OCI-LY1 (cell line): ENCODE measurements around the gene OAF.

ENCODE experiments used
- H2AFZ ChIP-seq: fragments of 200-600 bp; sonication (generic), shearing (Covaris generic); 2 replicates; pipeline ENCODE4 v1.6.0; 2014; ENCODE audit warnings: antibody characterized with exemption, mild to moderate bottlenecking, low read length
- H3F3A ChIP-seq: fragments of 200-600 bp; sonication (generic), shearing (Covaris generic); 2 replicates; pipeline ENCODE4 v1.6.0; 2014; ENCODE audit warnings: mild to moderate bottlenecking, antibody characterized with exemption, low read length, moderate library complexity; ENCODE audit not compliant: insufficient read depth
- H3K27ac ChIP-seq: fragments of 200-600 bp; sonication (generic); 2 replicates; pipeline ENCODE4 v1.5.1; 2014; ENCODE audit warnings: low read length, mixed run types, mild to moderate bottlenecking, low read depth; ENCODE audit not compliant: poor library complexity, severe bottlenecking
- H3K27me3 ChIP-seq: fragments of 200-600 bp; sonication (generic); 2 replicates; pipeline ENCODE4 v1.6.0; 2014; ENCODE audit warnings: antibody characterized with exemption, mild to moderate bottlenecking, low read length, moderate library complexity; ENCODE audit not compliant: insufficient read depth
- H3K36me3 ChIP-seq: fragments of 200-600 bp; sonication (generic); 2 replicates; pipeline ENCODE4 v1.6.1; 2014; ENCODE audit warnings: mild to moderate bottlenecking, antibody characterized with exemption, low read length, moderate library complexity, mixed read lengths; ENCODE audit not compliant: insufficient read depth
- H3K4me1 ChIP-seq: fragments of 200-600 bp; sonication (generic); 2 replicates; pipeline ENCODE4 v1.5.1; 2014; ENCODE audit warnings: mild to moderate bottlenecking, low read length, moderate library complexity; ENCODE audit not compliant: insufficient read depth, severe bottlenecking
- H3K4me2 ChIP-seq: fragments of 200-600 bp; sonication (generic), shearing (Covaris generic); 2 replicates; pipeline ENCODE4 v1.6.1; 2014; ENCODE audit warnings: low read length
- H3K4me3 ChIP-seq: fragments of 200-600 bp; sonication (generic); 2 replicates; pipeline ENCODE4 v1.5.1; 2014; ENCODE audit warnings: low read length, low read depth, mild to moderate bottlenecking, mixed read lengths; ENCODE audit not compliant: poor library complexity, severe bottlenecking
- H3K79me2 ChIP-seq: fragments of 200-600 bp; shearing (Covaris generic); 2 replicates; pipeline ENCODE4 v1.6.1; 2016; ENCODE audit warnings: mixed run types, low read length, mixed read lengths; ENCODE audit not compliant: insufficient read depth
- H3K9ac ChIP-seq: fragments of 200-600 bp; sonication (generic), shearing (Covaris generic); 2 replicates; pipeline ENCODE4 v1.6.1; 2014; ENCODE audit warnings: mild to moderate bottlenecking, low read length, mixed read lengths
- H3K9me2 ChIP-seq: fragments of 200-600 bp; sonication (generic), shearing (Covaris generic); 2 replicates; pipeline ENCODE4 v1.6.1; 2014; ENCODE audit warnings: low read depth, mild to moderate bottlenecking, low read length, mixed read lengths
- H3K9me3 ChIP-seq: fragments of 200-600 bp; shearing (Covaris generic); 2 replicates; pipeline ENCODE4 v1.6.1; 2014; ENCODE audit warnings: low read length, mixed read lengths
- H4K20me1 ChIP-seq: fragments of 200-600 bp; sonication (generic), shearing (Covaris generic); 2 replicates; pipeline ENCODE4 v1.6.0; 2016; ENCODE audit warnings: mild to moderate bottlenecking, low read length; ENCODE audit not compliant: insufficient read depth
- EZH2 ChIP-seq: fragments of 200-600 bp; sonication (generic), shearing (Covaris generic); IDR thresholded peaks from 2 replicates; pipeline ENCODE4 v1.8.0; 2017; ENCODE audit warnings: borderline replicate concordance, mixed run types, mild to moderate bottlenecking, antibody characterized with exemption, low read length, moderate library complexity, mixed read lengths
- TF ChIP-seq, protein P1 (sequence below): fragments of 200-600 bp; sonication (generic), shearing (Covaris generic); IDR thresholded peaks from 2 replicates; pipeline ENCODE4 v1.5.1; 2017; ENCODE audit warnings: mild to moderate bottlenecking, antibody characterized with exemption, low read length, moderate library complexity, mixed read lengths

The OAF gene

DNA sequence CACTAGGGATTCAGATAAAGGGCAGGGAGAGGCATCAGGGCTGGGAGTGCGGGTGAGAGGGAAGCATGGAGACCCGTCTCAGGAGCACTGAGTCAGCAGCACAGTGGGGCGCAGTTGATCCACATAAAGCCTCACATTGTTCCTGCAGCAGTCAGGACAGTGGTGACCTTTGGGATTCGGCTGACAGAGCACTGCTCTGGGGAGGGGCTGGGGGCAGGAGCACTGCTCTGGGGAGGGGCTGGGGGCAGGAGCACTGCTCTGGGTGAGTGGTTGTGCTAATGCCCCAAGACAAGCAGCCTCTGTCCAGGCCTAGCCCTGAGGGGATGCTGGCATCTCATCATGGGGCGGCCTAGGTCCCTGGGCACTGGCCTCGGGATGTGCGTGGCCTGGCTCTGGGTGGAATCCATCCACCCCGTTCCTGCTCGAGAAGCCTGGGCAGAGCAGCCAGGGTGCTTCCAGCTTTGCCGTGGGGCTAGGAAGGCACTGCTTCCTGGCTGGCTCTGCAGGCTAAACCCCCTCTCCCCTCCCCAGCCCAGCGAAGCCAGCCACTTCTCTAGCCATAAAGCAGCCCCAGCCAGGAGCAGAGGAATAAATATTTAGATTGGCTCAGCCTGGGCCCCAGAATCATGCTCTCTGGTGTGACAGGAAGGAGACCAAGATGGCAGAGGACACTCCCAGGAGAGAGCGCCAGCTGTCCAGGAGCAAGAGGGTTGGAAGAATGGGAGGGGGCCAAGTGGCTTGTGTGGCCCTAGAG, 7.3 kb downstream of the OAF start:
- no peak overlapping the region for H2AFZ ChIP-seq
- no peak overlapping the region for H3K27ac ChIP-seq
- no peak overlapping the region for H3K9ac ChIP-seq
- H3K9me2 ChIP-seq: no peaks in the 10 kb centered on the region
- no peak overlapping the region for H3K4me3 ChIP-seq
- TF ChIP-seq, protein P1, sequence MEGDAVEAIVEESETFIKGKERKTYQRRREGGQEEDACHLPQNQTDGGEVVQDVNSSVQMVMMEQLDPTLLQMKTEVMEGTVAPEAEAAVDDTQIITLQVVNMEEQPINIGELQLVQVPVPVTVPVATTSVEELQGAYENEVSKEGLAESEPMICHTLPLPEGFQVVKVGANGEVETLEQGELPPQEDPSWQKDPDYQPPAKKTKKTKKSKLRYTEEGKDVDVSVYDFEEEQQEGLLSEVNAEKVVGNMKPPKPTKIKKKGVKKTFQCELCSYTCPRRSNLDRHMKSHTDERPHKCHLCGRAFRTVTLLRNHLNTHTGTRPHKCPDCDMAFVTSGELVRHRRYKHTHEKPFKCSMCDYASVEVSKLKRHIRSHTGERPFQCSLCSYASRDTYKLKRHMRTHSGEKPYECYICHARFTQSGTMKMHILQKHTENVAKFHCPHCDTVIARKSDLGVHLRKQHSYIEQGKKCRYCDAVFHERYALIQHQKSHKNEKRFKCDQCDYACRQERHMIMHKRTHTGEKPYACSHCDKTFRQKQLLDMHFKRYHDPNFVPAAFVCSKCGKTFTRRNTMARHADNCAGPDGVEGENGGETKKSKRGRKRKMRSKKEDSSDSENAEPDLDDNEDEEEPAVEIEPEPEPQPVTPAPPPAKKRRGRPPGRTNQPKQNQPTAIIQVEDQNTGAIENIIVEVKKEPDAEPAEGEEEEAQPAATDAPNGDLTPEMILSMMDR: no peak
- no peak for TF ChIP-seq EZH2
- no peaks in the 10 kb centered on the region for H3K4me1 ChIP-seq
- H4K20me1 ChIP-seq: no peaks in the 10 kb centered on the region
- H3K9me3 ChIP-seq: no peaks in the 10 kb centered on the region
- H3K36me3 ChIP-seq: no peaks in the 10 kb centered on the region
- H3F3A ChIP-seq: no peaks in the 10 kb centered on the region
- no peaks in the 10 kb centered on the region for H3K27me3 ChIP-seq
- no peaks in the 10 kb centered on the region for H3K79me2 ChIP-seq
- no peak overlapping the region for H3K4me2 ChIP-seq

DNA sequence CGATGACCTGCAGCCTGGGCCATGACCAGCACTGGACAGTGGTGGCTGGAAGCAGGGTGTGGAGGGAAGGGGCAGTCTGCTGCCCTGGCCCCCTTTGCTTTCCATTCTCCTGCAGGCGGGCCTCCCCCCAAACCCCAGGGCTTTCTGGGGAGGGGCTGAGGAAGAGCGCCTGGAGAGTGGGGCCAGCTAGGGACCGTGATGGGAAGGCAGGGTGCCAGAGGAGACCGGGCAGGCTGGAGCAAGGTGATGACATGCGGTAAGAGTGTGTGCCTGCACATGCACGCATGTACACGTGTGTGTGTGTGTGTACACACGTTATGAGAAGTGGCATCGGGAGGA, 7.8 kb downstream of the OAF start:
- no peaks in the 10 kb centered on the region for H3K79me2 ChIP-seq
- no peaks in the 10 kb centered on the region for H3F3A ChIP-seq
- H3K9ac ChIP-seq: no peak overlapping the region
- TF ChIP-seq, protein P1: no peak
- TF ChIP-seq EZH2: no peak
- H3K4me1 ChIP-seq: no peaks in the 10 kb centered on the region
- no peaks in the 10 kb centered on the region for H4K20me1 ChIP-seq
- no peaks in the 10 kb centered on the region for H3K36me3 ChIP-seq
- H3K4me3 ChIP-seq: no peak overlapping the region
- H3K27ac ChIP-seq: no peak overlapping the region
- H2AFZ ChIP-seq: no peak overlapping the region
- no peaks in the 10 kb centered on the region for H3K9me2 ChIP-seq
- no peaks in the 10 kb centered on the region for H3K9me3 ChIP-seq
- H3K4me2 ChIP-seq: no peak overlapping the region
- H3K27me3 ChIP-seq: no peaks in the 10 kb centered on the region

DNA sequence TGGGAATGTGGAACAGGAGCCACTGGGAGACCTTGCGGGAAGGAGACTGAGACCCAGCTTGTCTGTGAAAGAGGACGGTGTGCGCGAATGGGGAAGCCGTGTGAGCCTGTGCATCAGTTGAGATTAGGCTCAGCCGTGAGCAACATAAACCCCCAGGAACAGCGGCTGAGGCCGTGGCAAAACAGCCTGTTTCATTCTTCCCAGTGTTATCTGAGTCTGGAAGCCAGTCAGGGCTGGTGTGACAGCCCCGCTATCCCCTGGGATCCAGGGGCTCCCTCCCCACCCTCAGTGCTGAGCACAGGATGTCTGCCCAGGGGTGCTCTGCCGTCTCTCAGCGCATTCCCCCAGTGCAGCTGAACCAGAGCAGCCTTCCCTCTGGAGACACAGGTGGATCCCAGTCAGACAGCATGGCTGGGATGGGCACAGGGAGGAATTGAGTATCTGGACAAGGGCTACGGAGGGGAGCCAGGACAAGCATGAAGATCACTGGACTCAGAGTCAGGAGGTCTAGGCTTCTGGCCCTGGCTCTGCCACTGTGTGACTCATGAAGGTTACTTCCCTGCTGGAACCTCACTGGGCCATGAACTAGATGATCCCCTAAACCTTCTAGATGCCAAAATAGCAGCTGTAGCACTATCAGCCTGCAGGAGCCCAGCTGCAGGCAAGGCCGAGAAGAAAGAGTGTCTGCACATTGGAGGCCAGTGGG, 8.6 kb downstream of the OAF start:
- Histone ChIP-seq H4K20me1 (no peaks in the 10 kb centered on the region), H3K4me2 (no peak overlapping the region), H3F3A (no peaks in the 10 kb centered on the region), H3K4me3 (no peak overlapping the region), H3K9ac (no peak overlapping the region), H3K9me3 (no peaks in the 10 kb centered on the region), H3K4me1 (no peaks in the 10 kb centered on the region), H3K27me3 (no peaks in the 10 kb centered on the region), H3K79me2 (no peaks in the 10 kb centered on the region), H2AFZ (no peak overlapping the region), H3K36me3 (no peaks in the 10 kb centered on the region), H3K27ac (no peak overlapping the region), H3K9me2 (no peaks in the 10 kb centered on the region)
- no peak for TF ChIP-seq EZH2
- TF ChIP-seq, protein P1: no peak
